ENCODE measurements around the gene PDGFRA. TPM values are rescaled to one million over a fixed set of nuclear protein-coding genes. Genes with fewer than 3 reads are reported as not detected.

The PDGFRA gene
- total RNA-seq, 2 donors from 2014 or later = 7.8 to 10.7 TPM

DNA sequence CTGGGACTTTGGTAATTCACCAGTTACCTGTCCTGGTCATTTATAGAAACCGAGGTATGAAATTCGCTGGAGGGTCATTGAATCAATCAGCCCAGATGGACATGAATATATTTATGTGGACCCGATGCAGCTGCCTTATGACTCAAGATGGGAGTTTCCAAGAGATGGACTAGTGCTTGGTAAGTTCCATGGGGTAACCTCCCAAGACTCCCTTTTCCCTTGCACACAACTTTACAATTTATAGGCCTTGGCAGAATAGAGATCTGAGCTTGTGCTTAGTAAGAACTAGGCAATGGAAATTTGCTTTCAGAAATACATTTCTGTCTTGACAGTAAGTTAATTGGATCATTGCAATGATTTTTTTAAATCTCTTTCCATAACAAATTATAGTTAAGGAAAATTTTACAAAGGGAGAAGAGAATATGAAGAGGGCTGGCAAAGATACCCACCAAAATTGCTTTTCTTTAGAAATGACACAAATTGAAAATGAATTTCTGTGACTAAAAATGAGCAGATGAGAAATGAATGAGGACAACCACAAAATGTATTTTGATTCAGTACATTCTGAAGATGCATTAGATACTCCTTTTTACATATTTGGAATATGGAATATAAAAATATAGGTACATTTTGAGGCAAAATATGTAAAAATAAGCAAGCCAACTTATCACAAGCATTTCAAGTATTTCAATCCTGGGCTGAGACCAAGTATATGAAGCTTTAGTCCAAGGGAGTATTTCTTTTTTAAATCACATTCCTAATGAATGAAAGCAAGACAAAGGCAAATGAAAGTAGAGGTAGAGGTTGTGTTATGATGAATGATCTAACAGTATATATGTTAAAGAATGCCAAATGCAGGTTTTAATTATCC is 45.9 kb downstream of the PDGFRA start:
- H3K9ac ChIP-seq (ENCODE audit: extremely low read depth, low read length, poor library complexity, severe bottlenecking) = no peak overlapping the region
- peaks cover 4% of the 10 kb centered on the region for H3K4me1 ChIP-seq (ENCODE audit: control insufficient read depth, insufficient read depth, low read length)
- WGBS, 2 experiments (ENCODE audit: insufficient coverage in 1 of 2, insufficient read length in 1 of 2) = 87 to 97% methylated on average over 3 of the region's 3 CpGs
- no peak overlapping the region for H3K4me3 Mint-ChIP-seq
- H3K27ac ChIP-seq (ENCODE audit: low read depth, low read length) = no peak overlapping the region
- no peak overlapping the region for H3K27ac Mint-ChIP-seq
- TF ChIP-seq, protein P1, sequence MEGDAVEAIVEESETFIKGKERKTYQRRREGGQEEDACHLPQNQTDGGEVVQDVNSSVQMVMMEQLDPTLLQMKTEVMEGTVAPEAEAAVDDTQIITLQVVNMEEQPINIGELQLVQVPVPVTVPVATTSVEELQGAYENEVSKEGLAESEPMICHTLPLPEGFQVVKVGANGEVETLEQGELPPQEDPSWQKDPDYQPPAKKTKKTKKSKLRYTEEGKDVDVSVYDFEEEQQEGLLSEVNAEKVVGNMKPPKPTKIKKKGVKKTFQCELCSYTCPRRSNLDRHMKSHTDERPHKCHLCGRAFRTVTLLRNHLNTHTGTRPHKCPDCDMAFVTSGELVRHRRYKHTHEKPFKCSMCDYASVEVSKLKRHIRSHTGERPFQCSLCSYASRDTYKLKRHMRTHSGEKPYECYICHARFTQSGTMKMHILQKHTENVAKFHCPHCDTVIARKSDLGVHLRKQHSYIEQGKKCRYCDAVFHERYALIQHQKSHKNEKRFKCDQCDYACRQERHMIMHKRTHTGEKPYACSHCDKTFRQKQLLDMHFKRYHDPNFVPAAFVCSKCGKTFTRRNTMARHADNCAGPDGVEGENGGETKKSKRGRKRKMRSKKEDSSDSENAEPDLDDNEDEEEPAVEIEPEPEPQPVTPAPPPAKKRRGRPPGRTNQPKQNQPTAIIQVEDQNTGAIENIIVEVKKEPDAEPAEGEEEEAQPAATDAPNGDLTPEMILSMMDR (conservative IDR thresholded peaks at IDR 0.05) = no peak
- no peak overlapping the region for H3K4me3 ChIP-seq (ENCODE audit: low read length)
- H3K9me3 ChIP-seq (ENCODE audit: control insufficient read depth, low read length) = no peaks in the 10 kb centered on the region
- H3K9me3 Mint-ChIP-seq = no peaks in the 10 kb centered on the region
- H3K36me3 ChIP-seq (ENCODE audit: control insufficient read depth, insufficient read depth, low read length) = peaks cover 22% of the 10 kb centered on the region
- peaks cover 29% of the 10 kb centered on the region for H3K36me3 Mint-ChIP-seq (ENCODE audit: low read depth)
- no peaks in the 10 kb centered on the region for H3K27me3 Mint-ChIP-seq (ENCODE audit: insufficient read depth)
- no peaks in the 10 kb centered on the region for H3K27me3 ChIP-seq (ENCODE audit: control insufficient read depth, insufficient read depth, low read length, poor library complexity, severe bottlenecking)
- peaks cover 24% of the 10 kb centered on the region for H3K4me1 Mint-ChIP-seq
- no peak for DNase-seq

DNA sequence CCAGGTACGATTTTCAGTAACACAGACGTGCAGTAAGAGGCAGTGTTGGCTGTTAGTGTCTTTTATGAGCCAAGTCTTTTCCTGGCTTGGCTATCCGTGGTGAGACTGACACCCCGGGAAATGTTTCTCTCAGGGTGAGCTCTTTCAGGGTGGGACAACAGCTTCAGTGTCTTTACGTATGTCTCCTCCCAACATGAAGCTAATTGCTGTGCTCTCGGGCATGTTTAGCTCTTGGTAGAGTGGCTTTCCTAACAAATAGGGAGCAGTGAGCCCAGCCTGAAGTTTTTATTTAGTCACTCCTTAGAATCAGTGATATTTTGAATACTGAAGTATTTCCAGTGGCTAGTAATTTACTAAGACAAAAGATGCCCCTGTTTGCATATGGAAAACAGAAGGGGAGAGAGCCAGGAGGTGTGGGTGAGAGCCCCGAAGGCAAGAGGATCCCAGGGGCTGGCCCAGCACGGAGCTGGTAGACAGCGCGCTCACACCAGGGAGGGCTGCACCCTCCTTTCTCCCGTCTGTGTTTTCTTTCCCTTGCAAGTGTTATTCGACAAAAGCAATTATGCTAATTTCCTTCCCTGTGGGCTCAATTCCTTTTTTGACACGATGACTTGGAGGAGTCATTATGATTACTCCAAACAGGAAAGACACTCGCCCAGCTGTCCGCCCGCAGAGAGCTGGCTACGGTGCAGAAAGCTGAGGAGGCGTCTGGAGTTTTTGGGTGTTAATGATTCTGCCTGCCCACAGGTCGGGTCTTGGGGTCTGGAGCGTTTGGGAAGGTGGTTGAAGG is 47.7 kb downstream of the PDGFRA start:
- peaks cover 24% of the 10 kb centered on the region for H3K4me1 Mint-ChIP-seq
- H3K27me3 ChIP-seq (ENCODE audit: control insufficient read depth, insufficient read depth, low read length, poor library complexity, severe bottlenecking) = no peaks in the 10 kb centered on the region
- H3K27me3 Mint-ChIP-seq (ENCODE audit: insufficient read depth) = no peaks in the 10 kb centered on the region
- H3K36me3 ChIP-seq (ENCODE audit: control insufficient read depth, insufficient read depth, low read length) = peaks cover 25% of the 10 kb centered on the region
- peaks cover 9% of the 10 kb centered on the region for H3K9me3 Mint-ChIP-seq
- H3K4me3 Mint-ChIP-seq = peak overlapping the region; percentile 37
- H3K9me3 ChIP-seq (ENCODE audit: control insufficient read depth, low read length) = peaks cover 6% of the 10 kb centered on the region
- peaks cover 4% of the 10 kb centered on the region for H3K4me1 ChIP-seq (ENCODE audit: control insufficient read depth, insufficient read depth, low read length)
- no peak overlapping the region for H3K9ac ChIP-seq (ENCODE audit: extremely low read depth, low read length, poor library complexity, severe bottlenecking)
- peak; percentile 65 for DNase-seq
- no peak overlapping the region for H3K4me3 ChIP-seq (ENCODE audit: low read length)
- 30 to 46% methylated on average over 12 to 20 of the region's 20 CpGs for WGBS, 2 experiments (ENCODE audit: insufficient coverage in 1 of 2, insufficient read length in 1 of 2)
- H3K27ac ChIP-seq (ENCODE audit: low read depth, low read length) = no peak overlapping the region
- no peak overlapping the region for H3K27ac Mint-ChIP-seq
- TF ChIP-seq, protein P1 (conservative IDR thresholded peaks at IDR 0.05) = no peak
- peaks cover 44% of the 10 kb centered on the region for H3K36me3 Mint-ChIP-seq (ENCODE audit: low read depth)

DNA sequence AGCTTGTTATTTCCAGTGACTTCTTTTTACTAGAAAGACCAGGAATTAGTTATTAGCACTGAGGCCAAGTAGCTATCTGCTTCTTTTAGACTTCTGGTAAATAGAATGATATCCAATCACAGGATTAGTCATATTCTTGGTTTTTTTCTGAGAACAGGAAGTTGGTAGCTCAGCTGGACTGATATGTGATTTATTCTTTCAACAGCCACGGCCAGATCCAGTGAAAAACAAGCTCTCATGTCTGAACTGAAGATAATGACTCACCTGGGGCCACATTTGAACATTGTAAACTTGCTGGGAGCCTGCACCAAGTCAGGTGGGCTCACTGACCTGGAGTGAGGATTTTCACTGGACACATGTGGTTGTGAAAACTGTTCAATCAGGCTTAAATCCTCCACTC is 48.6 kb downstream of the PDGFRA start:
- H3K4me3 ChIP-seq (ENCODE audit: low read length) = no peak overlapping the region
- no peak overlapping the region for H3K27ac ChIP-seq (ENCODE audit: low read depth, low read length)
- Mint-ChIP-seq H3K4me3 (peak overlapping the region; percentile 37), H3K9me3 (peaks cover 17% of the 10 kb centered on the region), H3K27ac (no peak overlapping the region), H3K27me3 (ENCODE audit: insufficient read depth) (no peaks in the 10 kb centered on the region), H3K4me1 (peaks cover 18% of the 10 kb centered on the region), H3K36me3 (ENCODE audit: low read depth) (peaks cover 53% of the 10 kb centered on the region)
- peaks cover 24% of the 10 kb centered on the region for H3K36me3 ChIP-seq (ENCODE audit: control insufficient read depth, insufficient read depth, low read length)
- peaks cover 2% of the 10 kb centered on the region for H3K4me1 ChIP-seq (ENCODE audit: control insufficient read depth, insufficient read depth, low read length)
- TF ChIP-seq, protein P1 (conservative IDR thresholded peaks at IDR 0.05) = no peak
- 50 to 69% methylated on average over 1 of the region's 1 CpG for WGBS, 2 experiments (ENCODE audit: insufficient coverage in 1 of 2, insufficient read length in 1 of 2)
- H3K9me3 ChIP-seq (ENCODE audit: control insufficient read depth, low read length) = peaks cover 15% of the 10 kb centered on the region
- H3K9ac ChIP-seq (ENCODE audit: extremely low read depth, low read length, poor library complexity, severe bottlenecking) = no peak overlapping the region
- no peaks in the 10 kb centered on the region for H3K27me3 ChIP-seq (ENCODE audit: control insufficient read depth, insufficient read depth, low read length, poor library complexity, severe bottlenecking)
- no peak for DNase-seq

Measured in endodermal cell (in vitro differentiated cells).